IPS-18c (cell line): ENCODE results near the gene SYT7.

Experiments used
- H3K4me3 ChIP-seq: 2 replicates; pipeline ENCODE4 v1.7.0; 2013; ENCODE audit warnings: low read depth, mild to moderate bottlenecking, low read length, moderate library complexity; ENCODE audit not compliant: insufficient read depth
- H3K9me3 ChIP-seq: one replicate; pipeline ENCODE4 v1.6.1; 2013; ENCODE audit warnings: mild to moderate bottlenecking, low read length, moderate library complexity; ENCODE audit not compliant: control insufficient read depth, insufficient read depth

Gene SYT7

GRCh38 chr11:61589961-61590360 lies 9.1 kb upstream of the SYT7 start:
- H3K4me3 ChIP-seq, result no peak overlapping the region
- H3K9me3 ChIP-seq, result no peaks in the 10 kb centered on the region

- Histone ChIP-seq H3K9me3 (no peaks in the 10 kb centered on the region), H3K4me3 (peak overlapping the region; percentile 64; the same call in 1 of the 2 replicates)
These were observed 7.9 kb upstream of the SYT7 start for GRCh38 chr11:61588728-61589191.

- H3K9me3 ChIP-seq, result no peaks in the 10 kb centered on the region
- H3K4me3 ChIP-seq, result peak overlapping the region; percentile 64
These were observed 7.3 kb upstream of the SYT7 start for GRCh38 chr11:61587951-61588727.

GRCh38 chr11:61587541-61587941 lies 6.7 kb upstream of the SYT7 start:
- Histone ChIP-seq H3K4me3 (peak overlapping the region; percentile 64), H3K9me3 (no peaks in the 10 kb centered on the region)

GRCh38 chr11:61586792-61587430 lies 6.0 kb upstream of the SYT7 start:
- Histone ChIP-seq H3K4me3 (peak overlapping the region; percentile 64), H3K9me3 (no peaks in the 10 kb centered on the region)

GRCh38 chr11:61585115-61585514 lies 4.2 kb upstream of the SYT7 start:
- H3K9me3 ChIP-seq, result no peaks in the 10 kb centered on the region

GRCh38 chr11:61581931-61582330 lies 1.1 kb upstream of the SYT7 start:
- no peaks in the 10 kb centered on the region for H3K9me3 ChIP-seq
- no peak overlapping the region for H3K4me3 ChIP-seq

More at GRCh38 chr11:61585115-61585514, 4.2 kb upstream of the SYT7 start:
- no peak overlapping the region for H3K4me3 ChIP-seq

GRCh38 chr11:61580271-61580888 lies 496 bp downstream of the SYT7 start:
- peak overlapping the region; percentile 64 for H3K4me3 ChIP-seq

GRCh38 chr11:61579676-61580270 lies 1.1 kb downstream of the SYT7 start:
- H3K9me3 ChIP-seq, result no peaks in the 10 kb centered on the region
- H3K4me3 ChIP-seq, result peak overlapping the region; percentile 64

More at GRCh38 chr11:61580271-61580888, 496 bp downstream of the SYT7 start:
- no peaks in the 10 kb centered on the region for H3K9me3 ChIP-seq

- Histone ChIP-seq H3K9me3 (no peaks in the 10 kb centered on the region), H3K4me3 (peak overlapping the region; percentile 64; the same call in 1 of the 2 replicates)
These were observed 1.8 kb downstream of the SYT7 start for GRCh38 chr11:61578819-61579675.

GRCh38 chr11:61577383-61578118 lies 3.3 kb downstream of the SYT7 start:
- H3K4me3 ChIP-seq, result no peak overlapping the region
- H3K9me3 ChIP-seq, result no peaks in the 10 kb centered on the region

GRCh38 chr11:61575886-61576861 lies 4.7 kb downstream of the SYT7 start:
- H3K9me3 ChIP-seq, result no peaks in the 10 kb centered on the region
- no peak overlapping the region for H3K4me3 ChIP-seq

GRCh38 chr11:61574611-61575010 lies 6.3 kb downstream of the SYT7 start:
- Histone ChIP-seq H3K4me3 (no peak overlapping the region), H3K9me3 (no peaks in the 10 kb centered on the region)

- Histone ChIP-seq H3K9me3 (no peaks in the 10 kb centered on the region), H3K4me3 (no peak overlapping the region)
These were observed 8.0 kb downstream of the SYT7 start for GRCh38 chr11:61572913-61573312.

GRCh38 chr11:61571869-61572268 lies 9.0 kb downstream of the SYT7 start:
- no peak overlapping the region for H3K4me3 ChIP-seq
- H3K9me3 ChIP-seq, result no peaks in the 10 kb centered on the region
